PC-9 (cell line): ENCODE data around the gene PIAS1.

Experiments used
- CTCF ChIP-seq: fragments of 200-600 bp; sonication (generic); conservative IDR thresholded peaks from 2 replicates; pipeline ENCODE4 v1.6.1; 2017; ENCODE audit warnings: mixed run types, antibody characterized with exemption, mild to moderate bottlenecking, moderate library complexity
- EZH2 ChIP-seq: fragments of 200-600 bp; sonication (generic); IDR thresholded peaks from 2 replicates; pipeline ENCODE4 v1.8.0; 2017; ENCODE audit warnings: antibody characterized with exemption, low read depth

GRCh38 chr15:68107142-68107541 is 53.0 kb downstream of the PIAS1 start:
- TF ChIP-seq EZH2, result no peak
- no peak for TF ChIP-seq CTCF
